HepG2 (cell line): ENCODE measurements around the gene LNX2. TPM values are rescaled to one million over a fixed set of nuclear protein-coding genes. Genes with fewer than 3 reads are reported as not detected.

Experiments
- CBX2 ChIP-seq, 2 experiments: fragments of 200-600 bp in 1 of 2; sonication (generic); formaldehyde crosslinking in 1 of 2; IDR thresholded peaks; 2 replicates each; pipeline versions ENCODE4 v1.7.0 to v1.8.1; 2018 to 2022; ENCODE audit warnings: low read depth in 2 of 2, low read length in 1 of 2, mild to moderate bottlenecking in 1 of 2, missing genetic modification reagents in 1 of 2
- CSRNP2 ChIP-seq: sonication (generic); formaldehyde crosslinking; conservative IDR thresholded peaks from 2 replicates; pipeline ENCODE4 v1.8.0; 2022; ENCODE audit warnings: low read depth, missing genetic modification reagents
- E2F1 ChIP-seq: sonication (generic); formaldehyde crosslinking; IDR thresholded peaks from 2 replicates; pipeline ENCODE4 v1.5.0; 2020; ENCODE audit warnings: missing genetic modification reagents
- GFI1 ChIP-seq: sonication (generic); formaldehyde crosslinking; IDR thresholded peaks from 2 replicates; pipeline ENCODE4 v1.5.0; 2020; ENCODE audit warnings: missing genetic modification reagents, mild to moderate bottlenecking, borderline replicate concordance
- HNF4A ChIP-seq: sonication (generic); formaldehyde crosslinking; IDR thresholded peaks from 2 replicates; pipeline ENCODE4 v1.4.0; 2020; ENCODE audit warnings: missing genetic modification reagents
- HOXA3 ChIP-seq: sonication (generic); formaldehyde crosslinking; IDR thresholded peaks from 2 replicates; pipeline ENCODE4 v1.5.0; 2020; ENCODE audit warnings: missing genetic modification reagents
- KDM5B ChIP-seq: sonication (generic); formaldehyde crosslinking; IDR thresholded peaks from 2 replicates; pipeline ENCODE4 v1.4.0; 2020; ENCODE audit warnings: missing genetic modification reagents, mild to moderate bottlenecking, borderline replicate concordance
- KMT2B ChIP-seq: IDR thresholded peaks from 2 replicates; pipeline ENCODE4 v1.6.1; 2016; ENCODE audit warnings: missing genetic modification reagents, missing compliant biosample characterization
- NCOA5 ChIP-seq: sonication (generic); formaldehyde crosslinking; IDR thresholded peaks from 2 replicates; pipeline ENCODE4 v1.4.0; 2020; ENCODE audit warnings: missing genetic modification reagents
- NFE2 ChIP-seq: sonication (generic); formaldehyde crosslinking; IDR thresholded peaks from 2 replicates; pipeline ENCODE4 v1.4.0; 2020; ENCODE audit warnings: missing genetic modification reagents
- NR2F2 ChIP-seq: IDR thresholded peaks from 2 replicates; pipeline ENCODE4 v1.6.1; 2012; ENCODE audit warnings: low read depth, inconsistent platforms, borderline replicate concordance
- NRL ChIP-seq: sonication (generic); formaldehyde crosslinking; IDR thresholded peaks from 2 replicates; pipeline ENCODE4 v1.5.0; 2020; ENCODE audit warnings: missing genetic modification reagents, mild to moderate bottlenecking, moderate library complexity, borderline replicate concordance
- PITX1 ChIP-seq: sonication (generic); formaldehyde crosslinking; IDR thresholded peaks from 2 replicates; pipeline ENCODE4 v1.5.1; 2020; ENCODE audit warnings: mild to moderate bottlenecking, missing genetic modification reagents
- SNRNP70 ChIP-seq: fragments of 200-400 bp; formaldehyde crosslinking; IDR thresholded peaks from 2 replicates; pipeline ENCODE4 v1.6.1; 2017; ENCODE audit warnings: mild to moderate bottlenecking, low read depth, low read length, moderate library complexity
- SOX5 ChIP-seq: IDR thresholded peaks from 2 replicates; pipeline ENCODE4 v1.6.1; 2016; ENCODE audit warnings: borderline replicate concordance
- ZBTB43 ChIP-seq: sonication (generic); formaldehyde crosslinking; conservative IDR thresholded peaks from 2 replicates; pipeline ENCODE4 v1.4.0; 2020; ENCODE audit warnings: missing genetic modification reagents
- ZBTB44 ChIP-seq: sonication (generic); formaldehyde crosslinking; IDR thresholded peaks from 2 replicates; pipeline ENCODE4 v1.4.0; 2020; ENCODE audit warnings: missing genetic modification reagents
- ZNF256 ChIP-seq: sonication (generic); formaldehyde crosslinking; conservative IDR thresholded peaks from 2 replicates; pipeline ENCODE4 v1.4.0; 2020; ENCODE audit warnings: missing genetic modification reagents
- ZNF264 ChIP-seq: sonication (generic); formaldehyde crosslinking; IDR thresholded peaks from 2 replicates; pipeline ENCODE4 v1.4.0; 2020; ENCODE audit warnings: missing genetic modification reagents
- ZNF326 ChIP-seq: sonication (generic); formaldehyde crosslinking; IDR thresholded peaks from 2 replicates; pipeline ENCODE4 v1.4.0; 2020; ENCODE audit warnings: missing genetic modification reagents, borderline replicate concordance
- ZNF329 ChIP-seq: sonication (generic); formaldehyde crosslinking; IDR thresholded peaks from 2 replicates; pipeline ENCODE4 v1.9.0; 2021; ENCODE audit warnings: low read depth, mild to moderate bottlenecking, missing genetic modification reagents
- ZNF432 ChIP-seq: sonication (generic); formaldehyde crosslinking; IDR thresholded peaks from 2 replicates; pipeline ENCODE4 v1.5.0; 2020; ENCODE audit warnings: missing genetic modification reagents, mild to moderate bottlenecking, borderline replicate concordance
- ZNF577 ChIP-seq: sonication (generic); formaldehyde crosslinking; IDR thresholded peaks from 2 replicates; pipeline ENCODE4 v1.4.0; 2020; ENCODE audit warnings: mild to moderate bottlenecking, low read depth, missing genetic modification reagents, borderline replicate concordance
- ZNF773 ChIP-seq: sonication (generic); formaldehyde crosslinking; IDR thresholded peaks from 2 replicates; pipeline ENCODE4 v1.4.0; 2020; ENCODE audit warnings: missing genetic modification reagents, borderline replicate concordance
- ZNF788 ChIP-seq: sonication (generic); formaldehyde crosslinking; IDR thresholded peaks from 2 replicates; pipeline ENCODE4 v1.5.0; 2020; ENCODE audit warnings: mild to moderate bottlenecking, missing genetic modification reagents, borderline replicate concordance
- polyA plus RNA-seq, 8 experiments: library from polyadenylated mRNA; depleted of rRNA in 3 of 8; stranded (reverse) in 7 of 8; unstranded in 1 of 8; fragments of >200 nt; fragmentation: Illumina TruSeq in 4 of 8; extraction: Trizol in 4 of 8; gene quantifications; 2 replicates each; pipeline versions ENCODE4 v1.2.1 to v1.2.3, GENCODE V29; 2011 to 2016; ENCODE audit warnings: low read depth in 4 of 8, missing spikeins in 1 of 8, mixed read lengths in 1 of 8; ENCODE audit not compliant: insufficient read depth in 1 of 8
- total RNA-seq, 5 experiments: library from RNA; depleted of rRNA; stranded (reverse); fragments of >200 nt; fragmentation: Illumina TruSeq; extraction: Trizol; gene quantifications; 2 replicates each; pipeline ENCODE4 v1.2.3, GENCODE V29; 2016; ENCODE audit warnings: low read depth in 1 of 5

The LNX2 gene
- total and polyA plus RNA-seq, 2 of the 13 experiments (the other 11 are each of a cell fraction or from before 2014, with no cell fraction given): 9.2 to 9.7 TPM

- TF ChIP-seq ZBTB43 (0 out of 2 replicates have a peak, but pooled peaks have one; percentile 44), ZNF256 (no peak), HOXA3 (CRISPR knock-in tag) (peak; percentile 60; the same call in 1 of the 2 replicates), KDM5B (CRISPR knock-in tag) (no peak), ZBTB44 (CRISPR knock-in tag) (no peak), ZNF326 (CRISPR knock-in tag) (no peak), ZNF773 (CRISPR knock-in tag) (no peak), ZNF577 (CRISPR knock-in tag) (no peak), ZNF329 (CRISPR knock-in tag) (no peak), GFI1 (CRISPR knock-in tag) (peak; percentile 97), ZNF432 (no peak), NR2F2 (no peak), NCOA5 (CRISPR knock-in tag) (no peak), KMT2B (CRISPR knock-in tag) (no peak), ZNF788 (0 out of 2 replicates have a peak, but pooled peaks have one; percentile 25), HNF4A (CRISPR knock-in tag) (peak; percentile 89), SOX5 (CRISPR knock-in tag) (peak; percentile 81; the same call in 1 of the 2 replicates), NFE2 (CRISPR knock-in tag) (no peak), E2F1 (no peak), SNRNP70 (no peak), CSRNP2 (CRISPR knock-in tag) (no peak), PITX1 (CRISPR knock-in tag) (peak; percentile 17; the same call in 1 of the 2 replicates), NRL (no peak), ZNF264 (CRISPR knock-in tag) (0 out of 2 replicates have a peak, but pooled peaks have one; percentile 69), CBX2 (IDR thresholded peaks at IDR 0.05; ENCODE audit: low read depth, low read length) (no peak), CBX2 (CRISPR knock-in tag; IDR thresholded peaks at IDR 0.05; ENCODE audit: low read depth) (no peak)
Measured at GRCh38 chr13:27641711-27642502, 21.6 kb upstream of the LNX2 start (continued).
